HEK293T (cell line): ENCODE measurements around the gene MORN1.
"Not testable (repeated sequence)": the region's sequence is repeated elsewhere in the genome, so short reads cannot be mapped to it uniquely, and the experiment has no call there.

Experiments used
- CTCF ChIA-PET: fragments of 350-600 bp; formaldehyde crosslinking; extraction: SDS; loops from one replicate; lab custom pipeline; 2021; ENCODE audit warnings: antibody characterized with exemption, inconsistent platforms; lab: Yijun Ruan, JAX
- POLR2A ChIA-PET: fragments of 350-600 bp; formaldehyde crosslinking; extraction: SDS; loops from one replicate; lab custom pipeline; 2020; ENCODE audit warnings: antibody characterized with exemption, inconsistent platforms; lab: Yijun Ruan, JAX
- DNase-seq: peaks from one replicate; pipeline ENCODE4 v3.0.0; 2012; ENCODE audit warnings: mixed read lengths; ENCODE audit errors: extremely low spot score
- ARNT ChIP-seq: fragments of 450-650 bp; IDR thresholded peaks from 2 replicates; pipeline ENCODE4 v1.6.1; 2017; ENCODE audit warnings: mild to moderate bottlenecking
- BHLHE40 ChIP-seq: fragments of 450-650 bp; IDR thresholded peaks from 2 replicates; pipeline ENCODE4 v1.6.1; 2016; ENCODE audit warnings: mild to moderate bottlenecking, moderate library complexity, borderline replicate concordance
- CTBP1 ChIP-seq: fragments of 450-650 bp; IDR thresholded peaks from 2 replicates; pipeline ENCODE4 v1.6.1; 2016; ENCODE audit warnings: borderline replicate concordance
- ELF4 ChIP-seq: fragments of 450-650 bp; IDR thresholded peaks from 2 replicates; pipeline ENCODE4 v1.6.1; 2017; ENCODE audit warnings: antibody characterized with exemption
- FOXA1 ChIP-seq: fragments of 450-650 bp; IDR thresholded peaks from 2 replicates; pipeline ENCODE4 v1.6.1; 2016; ENCODE audit warnings: mild to moderate bottlenecking
- FOXK2 ChIP-seq: fragments of 450-650 bp; IDR thresholded peaks from 2 replicates; pipeline ENCODE4 v1.6.1; 2016; ENCODE audit warnings: mild to moderate bottlenecking
- FOXM1 ChIP-seq: fragments of 450-650 bp; IDR thresholded peaks from 2 replicates; pipeline ENCODE4 v1.6.1; 2017; ENCODE audit warnings: mild to moderate bottlenecking, borderline replicate concordance
- HDGF ChIP-seq: fragments of 450-650 bp; IDR thresholded peaks from 2 replicates; pipeline ENCODE4 v1.6.1; 2017; ENCODE audit warnings: antibody characterized with exemption, borderline replicate concordance
- L3MBTL2 ChIP-seq: fragments of 450-650 bp; conservative IDR thresholded peaks from 2 replicates; pipeline ENCODE4 v1.6.1; 2016; ENCODE audit warnings: mild to moderate bottlenecking
- LEF1 ChIP-seq: fragments of 450-650 bp; IDR thresholded peaks from 2 replicates; pipeline ENCODE4 v1.6.1; 2017; ENCODE audit warnings: mild to moderate bottlenecking, borderline replicate concordance
- NFRKB ChIP-seq: fragments of 450-650 bp; IDR thresholded peaks from 2 replicates; pipeline ENCODE4 v1.6.1; 2016; ENCODE audit warnings: mild to moderate bottlenecking, moderate library complexity
- PKNOX1 ChIP-seq: fragments of 450-650 bp; IDR thresholded peaks from 2 replicates; pipeline ENCODE4 v1.6.1; 2016
- SP1 ChIP-seq: fragments of 450-650 bp; IDR thresholded peaks from 2 replicates; pipeline ENCODE4 v1.6.1; 2017
- SUZ12 ChIP-seq: fragments of 450-650 bp; IDR thresholded peaks from 2 replicates; pipeline ENCODE4 v1.6.1; 2016; ENCODE audit warnings: mild to moderate bottlenecking
- TARDBP ChIP-seq: fragments of 450-650 bp; IDR thresholded peaks from 2 replicates; pipeline ENCODE4 v1.6.1; 2016
- ZNF384 ChIP-seq: fragments of 450-650 bp; IDR thresholded peaks from 2 replicates; pipeline ENCODE4 v1.6.1; 2016

MORN1 gene

GRCh38 chr1:2297246-2298011 is 93.9 kb downstream of the MORN1 start:
- CTCF ChIA-PET: no interaction called here
- POLR2A ChIA-PET: no interaction called here
- no peak for DNase-seq
- no peak for TF ChIP-seq FOXA1
- no peak for TF ChIP-seq PKNOX1
- TF ChIP-seq HDGF: no peak

GRCh38 chr1:2296614-2297013 is 94.7 kb downstream of the MORN1 start:
- CTCF ChIA-PET: no interaction called here
- TF ChIP-seq NFRKB: no peak
- no peak for TF ChIP-seq FOXK2
- no peak for TF ChIP-seq CTBP1
- TF ChIP-seq SP1: no peak
- TF ChIP-seq BHLHE40: no peak
- no peak for TF ChIP-seq ARNT
- no peak for TF ChIP-seq PKNOX1
- TF ChIP-seq TARDBP: no peak
- TF ChIP-seq ELF4: no peak
- TF ChIP-seq L3MBTL2: no peak
- TF ChIP-seq ZNF384: no peak
- no peak for TF ChIP-seq FOXM1
- TF ChIP-seq SUZ12: no peak
- no peak for TF ChIP-seq LEF1
- no peak for TF ChIP-seq HDGF
- DNase-seq: no peak
- POLR2A ChIA-PET: no interaction called here

GRCh38 chr1:2296211-2296610 is 95.1 kb downstream of the MORN1 start:
- CTCF ChIA-PET: interaction anchor here (0.6 kb wide), 1 partner anchor 103 kb away, joined by 3 read pairs; no protein-coding TSS in a partner anchor
- DNase-seq, POLR2A ChIA-PET: not testable (repeated sequence)

- CTCF ChIA-PET: interaction anchor here (0.6 kb wide), 1 partner anchor 103 kb away, joined by 3 read pairs; no protein-coding TSS in a partner anchor
- DNase-seq: no peak
- TF ChIP-seq FOXK2 (no peak), BHLHE40 (no peak), LEF1 (no peak), ZNF384 (no peak), ELF4 (no peak), SP1 (no peak)
- POLR2A ChIA-PET: no interaction called here
Measured at GRCh38 chr1:2295526-2295925, 95.8 kb downstream of the MORN1 start.

- CTCF ChIA-PET: no interaction called here
- POLR2A ChIA-PET: interaction anchor here (0.9 kb wide), 1 partner anchor 17 kb away, joined by 3 read pairs; no protein-coding TSS in a partner anchor
- no peak for DNase-seq
- TF ChIP-seq HDGF: no peak
- no peak for TF ChIP-seq TARDBP
- TF ChIP-seq NFRKB: no peak
- no peak for TF ChIP-seq FOXM1
- TF ChIP-seq BHLHE40: no peak
- TF ChIP-seq FOXK2: no peak
- no peak for TF ChIP-seq PKNOX1
- no peak for TF ChIP-seq LEF1
- no peak for TF ChIP-seq SUZ12
Measured at GRCh38 chr1:2294725-2295078, 96.7 kb downstream of the MORN1 start.

- ChIA-PET POLR2A (interaction anchor here (0.9 kb wide), 1 partner anchor 18 kb away, joined by 3 read pairs; no protein-coding TSS in a partner anchor), CTCF (interaction anchor here (0.5 kb wide), 1 partner anchor 53 kb away, joined by 3 read pairs; no protein-coding TSS in a partner anchor)
- DNase-seq: no peak
Measured at GRCh38 chr1:2294033-2294724, 97.2 kb downstream of the MORN1 start.

More at GRCh38 chr1:2294033-2294724, 97.2 kb downstream of the MORN1 start:
- TF ChIP-seq BHLHE40 (no peak), ELF4 (no peak), TARDBP (no peak), FOXK2 (no peak), HDGF (no peak), SUZ12 (no peak), CTBP1 (no peak), L3MBTL2 (no peak)
